Activated T-helper 17 cell treated with anti-CD3 and anti-CD28 coated beads, Interleukin-2, amount 50 U/mL, for 72 hours (primary cell): ENCODE measurements around the gene NEGR1. TPM values are rescaled to one million over a fixed set of nuclear protein-coding genes. Genes with fewer than 3 reads are reported as not detected.

Experiments
- ATAC-seq: fragments of 150-1000 bp; cut with Tn5 transposase; replicated peaks from 2 replicates; pipeline ENCODE4 v1.10.0; 2021; ENCODE audit warnings: mild to moderate bottlenecking, moderate library complexity
- H3K27ac Mint-ChIP-seq: one replicate; pipeline ENCODE4 v1.8.0; 2022; ENCODE audit warnings: mixed read lengths
- H3K27me3 Mint-ChIP-seq: one replicate; pipeline ENCODE4 v1.8.0; 2022; ENCODE audit warnings: mixed read lengths
- H3K36me3 Mint-ChIP-seq: one replicate; pipeline ENCODE4 v1.8.0; 2022; ENCODE audit warnings: low read depth, mild to moderate bottlenecking, mixed read lengths
- H3K4me1 Mint-ChIP-seq: one replicate; pipeline ENCODE4 v1.8.0; 2022; ENCODE audit warnings: mixed read lengths
- H3K4me3 Mint-ChIP-seq: one replicate; pipeline ENCODE4 v1.8.0; 2022; ENCODE audit warnings: mild to moderate bottlenecking, mixed read lengths
- H3K9me3 Mint-ChIP-seq: one replicate; pipeline ENCODE4 v1.8.0; 2022; ENCODE audit warnings: mixed read lengths
- total RNA-seq, 2 donors: library from RNA; stranded (reverse); gene quantifications; one replicate each; pipeline ENCODE4 v1.2.3, GENCODE V29; 2022

Gene NEGR1
- total RNA-seq, 2 donors from 2014 or later, result not detected

GRCh38 chr1:72062584-72062983 lies 219.8 kb downstream of the NEGR1 start:
- no peak overlapping the region for H3K4me3 Mint-ChIP-seq
- no peaks in the 10 kb centered on the region for H3K36me3 Mint-ChIP-seq
- no peak for ATAC-seq
- no peaks in the 10 kb centered on the region for H3K9me3 Mint-ChIP-seq
- H3K27ac Mint-ChIP-seq, result no peak overlapping the region
- H3K27me3 Mint-ChIP-seq, result no peaks in the 10 kb centered on the region
- H3K4me1 Mint-ChIP-seq, result no peaks in the 10 kb centered on the region

- no peak overlapping the region for H3K4me3 Mint-ChIP-seq
- H3K27me3 Mint-ChIP-seq, result no peaks in the 10 kb centered on the region
- peaks cover 4% of the 10 kb centered on the region for H3K9me3 Mint-ChIP-seq
- no peak overlapping the region for H3K27ac Mint-ChIP-seq
- no peaks in the 10 kb centered on the region for H3K4me1 Mint-ChIP-seq
- no peak for ATAC-seq
- H3K36me3 Mint-ChIP-seq, result no peaks in the 10 kb centered on the region
These were observed 221.7 kb downstream of the NEGR1 start for GRCh38 chr1:72060466-72061245.

GRCh38 chr1:72056516-72056915 lies 225.8 kb downstream of the NEGR1 start:
- no peak overlapping the region for H3K27ac Mint-ChIP-seq
- H3K9me3 Mint-ChIP-seq, result peaks cover 4% of the 10 kb centered on the region
- H3K27me3 Mint-ChIP-seq, result no peaks in the 10 kb centered on the region
- H3K4me3 Mint-ChIP-seq, result no peak overlapping the region
- H3K36me3 Mint-ChIP-seq, result no peaks in the 10 kb centered on the region
- no peaks in the 10 kb centered on the region for H3K4me1 Mint-ChIP-seq
- no peak for ATAC-seq

DNA sequence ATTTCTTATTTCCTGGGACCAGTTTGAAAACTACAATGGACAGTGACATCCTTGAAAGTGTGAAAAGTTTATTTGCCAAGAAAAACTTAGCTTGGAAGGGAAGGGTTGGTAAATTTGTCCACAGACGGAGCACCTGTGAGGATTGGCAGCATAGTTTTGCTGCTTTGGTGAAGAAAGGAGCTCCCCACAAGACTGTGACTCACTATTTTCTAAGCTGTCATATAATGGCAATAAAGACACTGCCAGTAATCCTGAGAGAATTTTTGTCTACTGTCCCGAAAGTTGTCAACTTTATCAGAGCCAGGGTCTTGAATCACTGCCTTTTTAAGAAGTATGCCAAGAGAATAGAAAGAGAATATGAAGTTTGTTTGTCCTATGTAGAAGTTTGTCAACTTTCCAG lies 230.8 kb downstream of the NEGR1 start:
- ATAC-seq, result no peak
- H3K36me3 Mint-ChIP-seq, result no peaks in the 10 kb centered on the region
- no peaks in the 10 kb centered on the region for H3K4me1 Mint-ChIP-seq
- no peak overlapping the region for H3K4me3 Mint-ChIP-seq
- H3K27me3 Mint-ChIP-seq, result no peaks in the 10 kb centered on the region
- H3K9me3 Mint-ChIP-seq, result peaks cover 9% of the 10 kb centered on the region
- H3K27ac Mint-ChIP-seq, result no peak overlapping the region

- Mint-ChIP-seq H3K27ac (no peak overlapping the region), H3K27me3 (no peaks in the 10 kb centered on the region), H3K36me3 (no peaks in the 10 kb centered on the region), H3K4me1 (no peaks in the 10 kb centered on the region), H3K9me3 (peaks cover 9% of the 10 kb centered on the region), H3K4me3 (no peak overlapping the region)
- no peak for ATAC-seq
These were observed 231.8 kb downstream of the NEGR1 start for GRCh38 chr1:72050551-72050950.

DNA sequence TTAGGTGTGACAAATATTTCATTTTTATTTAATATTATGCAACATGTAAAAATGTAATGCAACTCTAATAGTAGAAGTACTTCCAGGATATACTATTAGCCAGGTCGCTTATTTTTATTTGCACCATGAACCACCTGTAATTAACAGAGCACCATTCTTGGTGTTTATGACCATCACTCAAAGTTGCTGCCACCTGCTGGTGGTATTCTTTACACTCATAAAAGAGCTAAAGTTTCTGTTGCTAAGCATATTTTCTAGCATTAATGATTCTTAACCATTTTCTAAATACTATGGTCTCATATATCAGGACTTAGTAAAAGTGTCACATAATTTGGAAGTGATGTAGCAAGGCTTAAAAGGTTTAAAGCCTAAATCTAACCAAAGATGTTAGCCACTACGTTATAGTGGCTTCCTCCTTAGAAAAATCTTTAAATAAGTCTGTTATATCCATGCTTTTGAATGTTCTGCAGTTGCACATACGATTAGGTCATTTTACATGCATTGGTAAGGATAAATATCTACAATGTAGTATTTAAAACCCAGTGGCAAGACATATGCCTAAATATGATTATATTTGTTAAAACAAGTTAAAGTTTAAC lies 244.5 kb downstream of the NEGR1 start:
- H3K4me3 Mint-ChIP-seq, result no peak overlapping the region
- no peaks in the 10 kb centered on the region for H3K36me3 Mint-ChIP-seq
- H3K4me1 Mint-ChIP-seq, result no peaks in the 10 kb centered on the region
- H3K27ac Mint-ChIP-seq, result no peak overlapping the region
- peaks cover 4% of the 10 kb centered on the region for H3K9me3 Mint-ChIP-seq
- H3K27me3 Mint-ChIP-seq, result no peaks in the 10 kb centered on the region
- no peak for ATAC-seq

DNA sequence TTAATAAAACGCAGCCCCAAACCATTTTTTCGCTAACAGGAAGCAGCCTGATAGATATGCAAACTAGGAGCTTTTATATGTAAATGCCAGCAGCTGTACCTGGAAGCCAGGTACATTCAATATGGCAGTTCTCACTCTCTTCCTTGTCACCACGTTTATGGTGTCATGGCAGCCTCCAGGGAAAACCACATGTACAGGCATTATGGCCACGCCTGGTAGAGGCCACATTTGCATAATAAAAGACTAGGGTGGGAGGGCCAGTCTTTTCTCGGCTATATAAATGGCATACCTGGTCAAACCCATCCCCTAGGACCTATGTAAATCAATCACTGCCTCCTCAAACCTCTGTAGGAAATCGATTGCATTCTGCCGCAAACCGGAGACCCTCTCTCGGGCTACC lies 247.5 kb downstream of the NEGR1 start:
- Mint-ChIP-seq H3K27ac (no peak overlapping the region), H3K36me3 (no peaks in the 10 kb centered on the region), H3K4me1 (no peaks in the 10 kb centered on the region), H3K9me3 (no peaks in the 10 kb centered on the region), H3K4me3 (no peak overlapping the region), H3K27me3 (no peaks in the 10 kb centered on the region)
- ATAC-seq, result no peak

DNA sequence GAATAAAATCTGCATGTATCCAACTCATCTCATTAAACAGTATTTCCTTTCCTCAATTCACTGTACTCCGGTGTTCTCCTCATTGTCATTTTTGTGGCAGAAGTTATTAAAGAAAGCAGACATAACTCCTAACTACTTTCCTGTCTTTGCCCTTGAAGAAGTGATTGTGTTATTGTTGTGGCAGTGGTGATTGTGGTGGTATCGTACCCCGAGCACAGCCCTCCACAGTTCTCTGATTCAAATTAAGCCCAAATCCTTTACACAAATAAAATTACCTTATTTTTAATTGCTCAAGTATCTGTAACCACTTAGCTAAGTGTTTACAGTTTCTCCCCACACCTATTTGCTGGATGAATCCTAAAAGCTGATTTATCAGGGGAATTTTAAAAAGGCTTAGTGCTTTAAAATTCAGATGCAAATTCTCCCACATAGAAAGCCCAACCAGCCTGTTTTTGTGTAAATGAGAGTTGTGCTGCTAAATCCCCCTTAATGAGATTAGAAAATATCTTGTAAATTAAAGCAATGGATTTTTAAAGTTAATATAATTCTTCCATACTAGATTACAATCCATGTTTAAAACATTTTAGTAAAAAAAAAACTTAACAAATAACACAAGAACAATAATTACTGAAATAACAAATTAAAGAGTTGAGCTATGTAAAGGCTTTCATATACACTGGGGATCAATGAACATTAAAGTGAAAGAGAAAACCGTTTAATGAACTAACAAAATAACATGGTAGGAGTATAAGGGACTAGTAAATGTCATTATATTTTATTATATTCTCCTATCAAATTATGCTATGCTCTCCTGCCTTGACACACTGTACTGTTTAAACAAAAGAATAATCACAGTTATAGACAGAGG lies 259.0 kb downstream of the NEGR1 start:
- Mint-ChIP-seq H3K4me3 (no peak overlapping the region), H3K4me1 (no peaks in the 10 kb centered on the region), H3K27ac (no peak overlapping the region), H3K36me3 (no peaks in the 10 kb centered on the region), H3K9me3 (peaks cover 4% of the 10 kb centered on the region), H3K27me3 (no peaks in the 10 kb centered on the region)
- ATAC-seq, result no peak

DNA sequence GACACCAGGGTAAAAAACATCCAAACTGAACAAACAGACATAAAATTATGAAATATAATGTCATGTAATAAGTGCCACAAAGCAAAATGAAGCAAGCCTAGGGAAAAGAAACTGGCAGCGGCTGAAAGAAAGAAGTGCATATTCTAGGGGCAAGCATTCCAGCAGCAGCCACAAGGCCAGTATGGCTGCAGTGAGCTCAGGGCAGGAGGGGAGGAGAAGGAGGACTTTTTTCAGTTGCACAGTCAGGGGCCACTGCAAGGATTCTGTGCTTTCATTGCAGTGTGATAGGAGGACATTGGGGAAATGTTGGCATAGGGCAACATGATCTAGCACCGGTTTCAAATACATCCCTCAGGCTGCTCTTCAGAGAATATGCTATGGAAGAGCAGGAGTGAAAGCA lies 263.8 kb downstream of the NEGR1 start:
- H3K27me3 Mint-ChIP-seq, result no peaks in the 10 kb centered on the region
- H3K9me3 Mint-ChIP-seq, result no peaks in the 10 kb centered on the region
- no peak overlapping the region for H3K4me3 Mint-ChIP-seq
- H3K36me3 Mint-ChIP-seq, result no peaks in the 10 kb centered on the region
- no peaks in the 10 kb centered on the region for H3K4me1 Mint-ChIP-seq
- ATAC-seq, result no peak
- H3K27ac Mint-ChIP-seq, result no peak overlapping the region

GRCh38 chr1:72015006-72015405 lies 267.3 kb downstream of the NEGR1 start:
- Mint-ChIP-seq H3K27ac (no peak overlapping the region), H3K27me3 (no peaks in the 10 kb centered on the region)

DNA sequence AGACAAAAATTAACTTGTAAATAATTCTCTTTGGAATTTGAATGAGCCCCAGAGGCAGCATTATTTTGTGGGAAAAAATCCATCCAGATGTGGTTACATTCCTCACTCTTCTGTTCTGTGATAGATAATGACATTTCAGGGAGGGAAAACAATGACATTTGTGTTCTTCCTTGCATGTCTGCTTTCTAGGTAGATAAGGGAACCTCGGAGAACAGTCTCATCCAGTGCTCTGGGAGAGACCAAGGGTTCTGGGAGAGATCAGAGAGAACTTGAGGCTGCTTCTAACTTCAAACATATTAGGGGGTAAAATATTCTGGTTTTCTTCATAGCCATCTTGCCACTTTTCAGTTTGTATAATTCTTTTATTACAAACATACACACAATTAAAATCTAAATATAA lies 269.2 kb downstream of the NEGR1 start:
- H3K4me1 Mint-ChIP-seq, result no peaks in the 10 kb centered on the region
- no peak overlapping the region for H3K4me3 Mint-ChIP-seq
- ATAC-seq, result no peak
- H3K27me3 Mint-ChIP-seq, result no peaks in the 10 kb centered on the region
- no peaks in the 10 kb centered on the region for H3K9me3 Mint-ChIP-seq
- H3K27ac Mint-ChIP-seq, result no peak overlapping the region
- H3K36me3 Mint-ChIP-seq, result no peaks in the 10 kb centered on the region

More at GRCh38 chr1:72015006-72015405, 267.3 kb downstream of the NEGR1 start:
- no peak for ATAC-seq
- H3K4me1 Mint-ChIP-seq, result no peaks in the 10 kb centered on the region
- H3K9me3 Mint-ChIP-seq, result no peaks in the 10 kb centered on the region
- H3K4me3 Mint-ChIP-seq, result no peak overlapping the region
- H3K36me3 Mint-ChIP-seq, result no peaks in the 10 kb centered on the region

DNA sequence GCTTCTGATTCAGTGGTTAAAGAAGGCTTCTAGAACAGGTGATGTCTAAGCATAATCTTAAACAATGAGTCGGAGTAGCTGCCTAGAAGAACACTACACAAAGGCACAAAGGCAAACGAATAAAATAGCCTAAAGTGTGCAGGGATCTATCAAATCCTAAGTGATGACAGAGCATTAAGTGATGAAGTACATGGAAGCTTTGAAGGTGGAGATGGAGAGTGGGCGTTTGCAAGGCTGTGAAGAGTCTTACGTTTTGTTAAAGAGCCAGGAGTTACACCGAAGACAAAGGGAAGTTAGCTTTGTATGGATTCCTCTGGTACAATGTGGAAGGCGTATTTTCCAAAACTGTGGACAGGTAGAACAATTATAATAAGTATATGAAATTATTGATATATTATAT lies 270.6 kb downstream of the NEGR1 start:
- no peak overlapping the region for H3K4me3 Mint-ChIP-seq
- no peak for ATAC-seq
- no peaks in the 10 kb centered on the region for H3K4me1 Mint-ChIP-seq
- H3K36me3 Mint-ChIP-seq, result no peaks in the 10 kb centered on the region
- no peak overlapping the region for H3K27ac Mint-ChIP-seq
- no peaks in the 10 kb centered on the region for H3K27me3 Mint-ChIP-seq
- H3K9me3 Mint-ChIP-seq, result no peaks in the 10 kb centered on the region

DNA sequence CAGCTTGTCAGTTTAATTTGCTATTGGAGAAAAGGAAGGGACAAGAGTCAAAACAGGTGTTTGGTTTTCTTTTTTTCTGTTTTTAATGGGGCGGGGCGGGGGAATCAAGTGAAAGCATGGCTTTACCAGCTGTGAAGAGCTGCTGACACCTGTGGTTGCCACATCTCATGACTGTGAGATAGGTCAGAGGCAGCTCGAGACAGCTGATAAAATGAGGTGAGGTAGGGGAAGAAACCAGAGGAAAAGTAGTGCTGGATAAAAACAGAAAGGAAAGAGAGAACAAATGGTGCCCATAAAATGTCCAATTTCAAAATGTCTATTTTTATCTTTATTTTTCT lies 272.3 kb downstream of the NEGR1 start:
- ATAC-seq, result no peak
- H3K4me1 Mint-ChIP-seq, result no peaks in the 10 kb centered on the region
- no peak overlapping the region for H3K27ac Mint-ChIP-seq
- no peaks in the 10 kb centered on the region for H3K36me3 Mint-ChIP-seq
- H3K9me3 Mint-ChIP-seq, result no peaks in the 10 kb centered on the region
- H3K27me3 Mint-ChIP-seq, result no peaks in the 10 kb centered on the region
- H3K4me3 Mint-ChIP-seq, result no peak overlapping the region

DNA sequence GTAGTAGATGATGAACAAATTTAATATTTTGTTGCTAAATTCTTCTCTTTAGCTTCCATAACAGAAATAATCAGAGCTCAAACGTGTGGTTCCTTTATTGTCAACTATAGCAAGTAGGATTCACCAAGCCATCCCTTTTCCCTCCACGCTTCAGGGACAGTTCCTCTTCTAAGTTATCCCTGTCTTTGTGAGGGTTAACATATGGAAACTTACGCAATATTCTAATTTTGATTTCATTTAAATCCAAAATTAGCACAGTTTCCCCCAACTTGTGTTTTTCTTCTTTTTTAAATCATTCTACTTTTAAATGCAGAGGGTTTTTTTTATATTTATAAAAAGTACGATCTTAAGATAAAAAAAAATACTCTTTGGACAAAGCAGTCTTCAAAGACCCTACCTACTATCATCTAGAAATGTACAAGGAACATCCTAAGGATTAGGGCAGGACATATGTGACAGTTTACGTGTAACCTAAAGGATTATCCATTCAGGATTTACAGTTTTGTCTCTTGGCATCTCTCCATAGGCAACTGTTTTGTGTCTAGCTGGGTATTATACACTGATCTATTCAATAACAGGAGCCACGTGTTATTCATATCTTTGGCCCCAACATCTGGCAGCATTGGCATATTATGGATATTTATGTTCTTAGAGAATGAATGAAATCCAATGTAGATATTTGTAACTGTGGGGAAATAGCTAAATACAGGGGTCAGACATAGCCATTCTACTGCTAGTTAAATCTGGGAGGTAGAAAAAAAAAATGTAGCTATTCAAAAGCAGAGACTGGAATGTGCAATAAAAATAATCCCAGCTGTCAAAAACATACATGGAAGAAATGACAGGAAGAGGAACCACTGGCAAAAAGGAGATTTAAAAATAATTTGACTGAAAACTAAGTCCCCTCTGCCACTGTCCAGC lies 272.9 kb downstream of the NEGR1 start:
- Mint-ChIP-seq H3K27ac (no peak overlapping the region), H3K4me1 (no peaks in the 10 kb centered on the region), H3K4me3 (no peak overlapping the region), H3K36me3 (no peaks in the 10 kb centered on the region), H3K9me3 (no peaks in the 10 kb centered on the region), H3K27me3 (no peaks in the 10 kb centered on the region)
- ATAC-seq, result no peak
